OCI-LY7 (cell line): ENCODE measurements around the gene KCNQ4. TPM values are rescaled to one million over a fixed set of nuclear protein-coding genes. Genes with fewer than 3 reads are reported as not detected.

Source experiments
- BruUV-seq: library from RNA; stranded (reverse); fragments of 400-500 nt; replicated peaks from 2 replicates; lab custom pipeline; 2021; lab: Mats Ljungman, UMichigan
- CTCF ChIA-PET: fragments of 300-600 bp; sonication (Branson Sonifier 250); formaldehyde crosslinking; loops from one replicate; lab custom pipeline; 2022; ENCODE audit warnings: antibody characterized with exemption; ENCODE audit not compliant: unreplicated experiment; lab: Charles Lee
- POLR2A ChIA-PET: fragments of 300-600 bp; sonication (Branson Sonifier 250); formaldehyde crosslinking; loops from one replicate; lab custom pipeline; 2022; ENCODE audit warnings: antibody characterized with exemption; lab: Charles Lee
- DNase-seq: peaks from one replicate; pipeline ENCODE4 v3.0.0-alpha.2; 2015; ENCODE audit warnings: low spot score
- H2AFZ ChIP-seq: fragments of 200-600 bp; sonication (generic), shearing (Covaris generic); 2 replicates; pipeline ENCODE4 v1.6.1; 2014; ENCODE audit warnings: mild to moderate bottlenecking, antibody characterized with exemption, low read length, moderate library complexity
- H3K27ac ChIP-seq: fragments of 200-600 bp; sonication (generic); 2 replicates; pipeline ENCODE4 v1.5.1; 2014; ENCODE audit warnings: mixed run types, low read depth, mild to moderate bottlenecking, moderate library complexity, low read length, inconsistent platforms; ENCODE audit not compliant: poor library complexity, severe bottlenecking
- H3K36me3 ChIP-seq: fragments of 200-600 bp; sonication (generic); 2 replicates; pipeline ENCODE4 v1.6.1; 2014; ENCODE audit warnings: mild to moderate bottlenecking, antibody characterized with exemption, low read length, moderate library complexity, mixed read lengths; ENCODE audit not compliant: insufficient read depth
- H3K4me1 ChIP-seq: fragments of 200-600 bp; sonication (generic); 2 replicates; pipeline ENCODE4 v1.5.1; 2014; ENCODE audit warnings: mild to moderate bottlenecking, low read length; ENCODE audit not compliant: insufficient read depth, poor library complexity, severe bottlenecking
- H3K4me2 ChIP-seq: fragments of 200-600 bp; sonication (generic); 2 replicates; pipeline ENCODE4 v1.6.1; 2014; ENCODE audit warnings: mild to moderate bottlenecking, low read length
- H3K4me3 ChIP-seq: fragments of 200-600 bp; sonication (generic); 2 replicates; pipeline ENCODE4 v1.5.1; 2014; ENCODE audit warnings: mild to moderate bottlenecking, low read depth, low read length; ENCODE audit not compliant: poor library complexity, severe bottlenecking
- H3K79me2 ChIP-seq: fragments of 200-600 bp; sonication (generic); 2 replicates; pipeline ENCODE4 v1.6.1; 2016; ENCODE audit warnings: low read depth, mild to moderate bottlenecking, low read length, moderate library complexity, mixed read lengths; ENCODE audit not compliant: insufficient read depth
- H3K9me2 ChIP-seq: fragments of 200-600 bp; sonication (generic); 2 replicates; pipeline ENCODE4 v1.6.1; 2016; ENCODE audit warnings: mild to moderate bottlenecking, low read length, mixed read lengths; ENCODE audit not compliant: insufficient read depth
- H3K9me3 ChIP-seq: fragments of 200-600 bp; sonication (generic); 2 replicates; pipeline ENCODE4 v1.6.1; 2014; ENCODE audit warnings: mild to moderate bottlenecking, mixed run types, low read length, mixed read lengths
- H4K20me1 ChIP-seq: fragments of 200-600 bp; sonication (generic); 2 replicates; pipeline ENCODE4 v1.6.1; 2014; ENCODE audit warnings: mild to moderate bottlenecking, antibody characterized with exemption, low read length, moderate library complexity, mixed read lengths; ENCODE audit not compliant: insufficient read depth
- EZH2phosphoT487 ChIP-seq: fragments of 200-600 bp; sonication (generic); IDR thresholded peaks from 2 replicates; pipeline ENCODE4 v1.6.1; 2018; ENCODE audit warnings: low read depth, borderline replicate concordance, mild to moderate bottlenecking, mixed run types, antibody characterized with exemption, low read length, moderate library complexity, mixed read lengths
- intact Hi-C: fragments of 100-400 bp; cut with micrococcal nuclease; formaldehyde crosslinking; loops from one replicate; pipeline ENCODE4 v1.10.0; 2022; ENCODE audit not compliant: unreplicated experiment
- total RNA-seq, 2 experiments: library from RNA; depleted of rRNA in 1 of 2; stranded (reverse); fragments of >200 nt in 1 of 2; shearing (Covaris generic) in 1 of 2; gene quantifications; 2 replicates each; pipeline ENCODE4 v1.2.3, GENCODE V29; 2014 to 2022
- TF ChIP-seq, protein P1 (sequence below): fragments of 200-600 bp; sonication (generic); conservative IDR thresholded peaks from 2 replicates; pipeline ENCODE4 v1.5.1; 2014; ENCODE audit warnings: mild to moderate bottlenecking, antibody characterized with exemption, low read length, moderate library complexity, mixed read lengths

The KCNQ4 gene
- total RNA-seq, 2 experiments from 2014 or later = 0.16 to 0.49 TPM

- Histone ChIP-seq H2AFZ (no peak overlapping the region), H4K20me1 (no peaks in the 10 kb centered on the region), H3K4me2 (no peak overlapping the region), H3K27ac (no peak overlapping the region), H3K36me3 (no peaks in the 10 kb centered on the region), H3K4me1 (peaks cover 5% of the 10 kb centered on the region), H3K9me3 (no peaks in the 10 kb centered on the region), H3K4me3 (no peak overlapping the region), H3K9me2 (no peaks in the 10 kb centered on the region), H3K79me2 (no peaks in the 10 kb centered on the region)
- no peak for DNase-seq
- POLR2A ChIA-PET = interaction anchor here (1.1 kb wide), 1 partner anchor 34 kb away, joined by 3 read pairs; no protein-coding TSS in a partner anchor
- TF ChIP-seq, protein P1, sequence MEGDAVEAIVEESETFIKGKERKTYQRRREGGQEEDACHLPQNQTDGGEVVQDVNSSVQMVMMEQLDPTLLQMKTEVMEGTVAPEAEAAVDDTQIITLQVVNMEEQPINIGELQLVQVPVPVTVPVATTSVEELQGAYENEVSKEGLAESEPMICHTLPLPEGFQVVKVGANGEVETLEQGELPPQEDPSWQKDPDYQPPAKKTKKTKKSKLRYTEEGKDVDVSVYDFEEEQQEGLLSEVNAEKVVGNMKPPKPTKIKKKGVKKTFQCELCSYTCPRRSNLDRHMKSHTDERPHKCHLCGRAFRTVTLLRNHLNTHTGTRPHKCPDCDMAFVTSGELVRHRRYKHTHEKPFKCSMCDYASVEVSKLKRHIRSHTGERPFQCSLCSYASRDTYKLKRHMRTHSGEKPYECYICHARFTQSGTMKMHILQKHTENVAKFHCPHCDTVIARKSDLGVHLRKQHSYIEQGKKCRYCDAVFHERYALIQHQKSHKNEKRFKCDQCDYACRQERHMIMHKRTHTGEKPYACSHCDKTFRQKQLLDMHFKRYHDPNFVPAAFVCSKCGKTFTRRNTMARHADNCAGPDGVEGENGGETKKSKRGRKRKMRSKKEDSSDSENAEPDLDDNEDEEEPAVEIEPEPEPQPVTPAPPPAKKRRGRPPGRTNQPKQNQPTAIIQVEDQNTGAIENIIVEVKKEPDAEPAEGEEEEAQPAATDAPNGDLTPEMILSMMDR = no peak
- TF ChIP-seq EZH2phosphoT487 = no peak
- intact Hi-C loops = no loop called here
- CTCF ChIA-PET = no interaction called here
- BruUV-seq = no TSS peak
Observed at GRCh38 chr1:40815420-40815819, 31.8 kb downstream of the KCNQ4 start.

DNA sequence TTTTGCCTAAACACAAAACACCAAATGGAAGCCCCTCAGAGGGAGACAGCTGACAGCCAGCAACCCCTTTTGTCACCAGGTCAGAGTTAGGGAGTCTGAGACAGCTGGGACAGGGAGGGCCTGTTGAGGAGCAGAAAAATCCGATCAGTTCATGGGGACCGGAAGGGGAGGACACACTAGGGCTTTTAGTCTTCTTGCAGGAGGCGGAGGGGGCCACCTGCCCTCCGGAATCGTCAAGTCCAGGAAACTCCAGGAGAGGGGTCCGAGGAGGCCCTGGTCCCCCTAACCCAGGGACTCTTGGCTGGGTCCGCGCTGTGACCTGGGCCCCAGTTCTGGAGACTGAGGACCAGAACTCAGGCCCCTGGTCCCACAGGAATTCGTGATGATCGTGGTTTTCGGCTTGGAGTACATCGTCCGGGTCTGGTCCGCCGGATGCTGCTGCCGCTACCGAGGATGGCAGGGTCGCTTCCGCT is 34.2 kb downstream of the KCNQ4 start:
- Histone ChIP-seq H3K36me3 (no peaks in the 10 kb centered on the region), H3K9me2 (no peaks in the 10 kb centered on the region), H2AFZ (no peak overlapping the region), H4K20me1 (no peaks in the 10 kb centered on the region), H3K4me1 (peaks cover 5% of the 10 kb centered on the region), H3K9me3 (no peaks in the 10 kb centered on the region), H3K27ac (no peak overlapping the region), H3K4me3 (peak overlapping the region; percentile 61), H3K79me2 (no peaks in the 10 kb centered on the region), H3K4me2 (peak overlapping the region; percentile 82)
- ChIA-PET CTCF (interaction anchor here (0.6 kb wide), 1 partner anchor 61 kb away, joined by 4 read pairs; no protein-coding TSS in a partner anchor), POLR2A (no interaction called here)
- intact Hi-C loops = no loop called here
- DNase-seq = no peak
- no peak for TF ChIP-seq EZH2phosphoT487
- TF ChIP-seq, protein P1 = no peak
- no TSS peak for BruUV-seq

GRCh38 chr1:40818264-40818961 is 34.8 kb downstream of the KCNQ4 start:
- H2AFZ ChIP-seq = peak overlapping the region; percentile 44; the same call in 1 of the 2 replicates
- CTCF ChIA-PET = no interaction called here
- H3K9me2 ChIP-seq = no peaks in the 10 kb centered on the region
- TF ChIP-seq EZH2phosphoT487 = no peak
- TF ChIP-seq, protein P1 = no peak
- BruUV-seq = no TSS peak
- H3K4me1 ChIP-seq = peaks cover 5% of the 10 kb centered on the region
- intact Hi-C loops = no loop called here
- H3K36me3 ChIP-seq = no peaks in the 10 kb centered on the region
- no peaks in the 10 kb centered on the region for H4K20me1 ChIP-seq
- no peaks in the 10 kb centered on the region for H3K79me2 ChIP-seq
- peak; percentile 84 for DNase-seq
- H3K9me3 ChIP-seq = no peaks in the 10 kb centered on the region
- peak overlapping the region; percentile 82 for H3K4me2 ChIP-seq
- POLR2A ChIA-PET = no interaction called here
- H3K27ac ChIP-seq = no peak overlapping the region
- H3K4me3 ChIP-seq = peak overlapping the region; percentile 61
